Stomach (tissue), 4 donors: Measurements from ENCODE around the gene RALGDS.

Experiments
- CTCF ChIP-seq, 7 experiments: fragments of 450-650 bp in 4 of 7; fragments of 200-600 bp in 3 of 7; sonication (generic) in 3 of 7; IDR thresholded peaks; one replicate each; pipeline ENCODE4 v1.5.1; 2016 to 2019; ENCODE audit warnings: antibody characterized with exemption in 7 of 7, control low read depth in 2 of 7, mild to moderate bottlenecking in 1 of 7
- EP300 ChIP-seq: sonication (generic); formaldehyde crosslinking; IDR thresholded peaks from one replicate; pipeline ENCODE4 v1.6.1; 2017; ENCODE audit warnings: antibody characterized with exemption
- POLR2A ChIP-seq, 4 donors: fragments of 450-650 bp; IDR thresholded peaks; one replicate each; pipeline ENCODE4 v1.6.1; 2016; ENCODE audit warnings: antibody characterized with exemption in 4 of 4, control low read depth in 2 of 4, mild to moderate bottlenecking in 1 of 4, moderate library complexity in 1 of 4
- POLR2AphosphoS5 ChIP-seq, 3 donors: sonication (generic); formaldehyde crosslinking; IDR thresholded peaks; one replicate each; pipeline ENCODE4 v1.6.1; 2016; ENCODE audit warnings: antibody characterized with exemption in 3 of 3

- TF ChIP-seq CTCF (IDR thresholded peaks at IDR 0.05), result no peak
- TF ChIP-seq POLR2AphosphoS5 (IDR thresholded peaks at IDR 0.05), result no peak
- TF ChIP-seq POLR2A (IDR thresholded peaks at IDR 0.05), result no peak
- no peak for TF ChIP-seq EP300
These were observed 45.4 kb upstream of the RALGDS start for GRCh38 chr9:133166392-133166791.
